ENCODE data around the gene PHKA1. TPM values are rescaled to one million over a fixed set of nuclear protein-coding genes. Genes with fewer than 3 reads are reported as not detected.
"Not testable (repeated sequence)": the region's sequence is repeated elsewhere in the genome, so short reads cannot be mapped to it uniquely, and the experiment has no call there.

Gene PHKA1
- total RNA-seq, 1 donor from 2014 or later, result 1.8 TPM

DNA sequence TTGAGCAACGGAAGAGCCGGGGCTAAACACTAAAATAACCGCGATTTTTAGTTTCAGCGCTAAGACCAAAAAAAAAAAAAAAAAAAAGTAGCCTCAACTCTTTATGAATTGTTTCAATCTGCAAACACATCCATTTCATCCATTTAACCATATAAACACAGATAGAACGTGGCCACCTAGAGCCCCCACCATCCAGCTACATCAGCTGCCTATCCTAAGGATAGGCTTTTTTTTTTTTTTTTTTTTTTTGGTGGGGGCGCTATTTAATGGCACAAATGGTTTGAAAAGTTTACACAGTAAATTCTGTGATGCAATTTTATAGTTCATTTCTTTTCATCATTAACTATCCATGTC lies 141.0 kb downstream of the PHKA1 start:
- DNase-seq (ENCODE audit: low spot score) (no peak), ATAC-seq (peak; percentile 38)

DNA sequence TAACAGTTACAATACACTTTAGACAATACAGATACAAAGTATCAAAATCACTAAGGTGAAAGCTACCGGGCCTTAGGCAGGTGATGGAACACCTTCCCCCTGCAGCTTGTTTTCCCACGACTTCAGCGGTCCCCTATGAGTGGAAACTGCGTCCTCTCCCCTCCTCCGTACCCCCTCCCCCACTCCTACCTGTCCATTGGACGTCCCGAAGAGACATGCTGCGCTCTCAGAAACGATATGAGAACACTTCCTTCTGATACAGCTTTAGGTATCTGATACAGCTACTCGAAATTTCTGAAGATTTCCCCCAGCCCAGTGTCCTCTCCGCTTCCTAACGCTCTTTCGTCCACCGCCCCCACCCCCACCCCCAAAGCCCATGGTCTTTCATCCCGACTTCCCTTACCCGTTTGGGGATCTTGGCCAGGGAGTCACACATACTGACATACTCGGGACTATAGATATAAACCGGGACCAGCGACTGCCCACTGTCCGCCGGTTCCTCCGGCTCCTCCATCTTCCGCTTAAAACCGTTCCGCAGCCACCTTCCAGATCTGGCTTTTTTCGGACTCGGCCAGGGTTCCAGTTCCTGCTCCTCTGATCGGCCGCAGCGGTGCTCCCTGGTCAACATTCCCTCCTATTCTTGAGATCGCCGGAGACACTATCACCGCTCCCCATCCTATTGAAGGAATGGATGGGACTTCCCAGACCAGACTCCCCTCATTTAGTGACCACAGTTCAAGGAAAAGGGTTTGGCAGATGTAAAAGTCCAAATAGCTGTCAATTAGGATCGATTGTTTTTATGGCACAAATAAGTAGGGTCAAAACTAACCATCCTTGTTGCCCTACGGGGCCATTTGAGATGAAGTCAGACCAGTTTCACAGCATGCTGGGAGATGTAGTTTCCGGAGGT lies 141.6 kb downstream of the PHKA1 start, which contains the start of gene HDAC8:
Gene HDAC8, minus strand, starts transcription at position 596 of the 910 bp plus-strand sequence. Its CDS starts 82 bp downstream, at position 514.
- ATAC-seq (peak; percentile 92), DNase-seq (ENCODE audit: low spot score) (peak; percentile 68)

DNA sequence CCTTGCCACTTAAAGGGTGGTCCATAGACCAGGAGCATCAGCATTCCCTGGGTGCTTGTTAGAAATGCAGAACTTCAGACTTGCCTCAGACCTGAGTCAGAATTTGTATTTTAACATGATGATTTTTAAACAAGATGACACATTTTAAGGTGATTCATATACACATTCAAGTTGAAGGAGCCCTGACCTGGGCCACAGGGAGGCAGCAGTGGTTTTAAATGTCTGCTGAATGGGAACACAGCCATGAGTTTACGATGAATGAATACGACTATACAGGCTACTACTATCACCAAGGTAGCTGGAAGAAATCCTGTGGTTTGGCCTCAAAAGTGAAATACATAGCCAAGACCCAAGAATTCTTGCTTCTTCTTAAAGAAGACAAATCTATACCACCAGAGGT lies 144.3 kb downstream of the PHKA1 start:
- ATAC-seq (no peak), DNase-seq (ENCODE audit: low spot score) (no peak)

DNA sequence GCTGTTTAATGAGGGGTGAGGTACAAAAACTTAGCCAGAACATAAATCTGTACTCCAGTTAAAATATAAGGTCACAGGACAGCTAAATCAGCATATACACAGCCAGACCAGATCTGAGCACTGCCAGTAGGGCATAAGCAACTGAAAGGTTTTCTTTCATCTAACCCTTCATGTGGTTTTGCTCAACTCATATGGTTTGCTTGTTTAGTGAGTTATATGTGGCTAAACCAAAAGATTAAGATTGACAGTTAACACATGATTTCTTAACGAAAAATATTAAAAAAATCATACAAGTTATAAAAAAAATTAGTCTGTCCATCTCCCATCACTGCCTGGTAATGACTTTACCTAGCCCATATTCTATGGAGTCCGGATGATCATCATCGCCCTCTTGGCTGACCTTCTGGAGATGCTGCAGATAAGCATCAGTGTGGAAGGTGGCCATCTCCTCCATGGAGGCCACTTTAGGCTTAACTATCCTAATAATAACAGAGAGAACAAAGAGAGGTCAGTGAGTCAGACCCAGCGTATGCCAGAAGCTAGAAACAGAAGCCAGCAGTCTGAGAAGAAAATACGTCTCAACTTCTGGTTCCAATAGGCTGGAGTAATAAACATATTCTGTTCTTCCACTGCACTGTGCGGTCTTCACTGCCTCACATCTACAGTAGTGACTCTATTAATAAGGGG lies 145.6 kb downstream of the PHKA1 start:
- ATAC-seq, result no peak
- no peak for DNase-seq (ENCODE audit: low spot score)

DNA sequence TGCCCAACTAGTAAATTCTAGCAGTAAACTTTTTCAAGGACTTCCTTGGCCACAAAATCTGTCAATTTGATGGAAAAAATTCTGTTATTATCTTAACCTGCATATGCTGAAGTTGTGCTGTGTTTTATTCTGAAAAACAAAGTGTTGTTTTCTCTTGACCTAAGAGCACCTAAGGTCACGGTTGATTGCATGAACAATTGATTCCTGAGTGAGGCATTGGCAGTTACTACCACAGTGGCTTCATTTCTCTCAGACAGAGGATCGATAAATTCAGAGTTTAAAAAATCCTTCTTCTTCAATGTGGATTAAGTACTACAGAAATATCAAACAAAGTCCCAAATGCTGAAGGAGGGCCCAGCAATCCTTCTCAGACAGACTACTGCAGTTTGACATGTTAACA lies 147.7 kb downstream of the PHKA1 start:
- no peak for DNase-seq (ENCODE audit: low spot score)

DNA sequence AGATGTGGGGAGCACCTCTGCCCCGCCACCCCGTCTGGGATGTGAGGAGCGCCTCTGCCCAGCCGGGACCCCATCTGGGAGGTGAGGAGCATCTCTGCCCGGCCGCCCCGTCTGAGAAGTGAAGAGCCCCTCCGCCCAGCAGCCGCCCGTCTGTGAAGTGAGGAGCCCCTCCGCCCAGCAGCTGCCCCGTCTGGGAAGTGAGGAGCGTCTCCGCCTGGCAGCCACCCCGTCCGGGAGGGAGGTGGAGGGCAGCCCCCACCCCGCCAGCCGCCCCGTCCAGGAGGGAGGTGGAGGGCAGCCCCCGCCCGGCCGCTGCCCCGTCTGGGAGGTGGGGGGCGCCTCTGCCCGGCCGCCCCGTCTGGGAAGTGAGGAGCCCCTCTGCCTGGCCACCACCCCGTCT lies 154.5 kb downstream of the PHKA1 start:
- not testable (repeated sequence) for ATAC-seq

More for the DNA sequence above, 147.7 kb downstream of the PHKA1 start:
- ATAC-seq, result peak; percentile 58

DNA sequence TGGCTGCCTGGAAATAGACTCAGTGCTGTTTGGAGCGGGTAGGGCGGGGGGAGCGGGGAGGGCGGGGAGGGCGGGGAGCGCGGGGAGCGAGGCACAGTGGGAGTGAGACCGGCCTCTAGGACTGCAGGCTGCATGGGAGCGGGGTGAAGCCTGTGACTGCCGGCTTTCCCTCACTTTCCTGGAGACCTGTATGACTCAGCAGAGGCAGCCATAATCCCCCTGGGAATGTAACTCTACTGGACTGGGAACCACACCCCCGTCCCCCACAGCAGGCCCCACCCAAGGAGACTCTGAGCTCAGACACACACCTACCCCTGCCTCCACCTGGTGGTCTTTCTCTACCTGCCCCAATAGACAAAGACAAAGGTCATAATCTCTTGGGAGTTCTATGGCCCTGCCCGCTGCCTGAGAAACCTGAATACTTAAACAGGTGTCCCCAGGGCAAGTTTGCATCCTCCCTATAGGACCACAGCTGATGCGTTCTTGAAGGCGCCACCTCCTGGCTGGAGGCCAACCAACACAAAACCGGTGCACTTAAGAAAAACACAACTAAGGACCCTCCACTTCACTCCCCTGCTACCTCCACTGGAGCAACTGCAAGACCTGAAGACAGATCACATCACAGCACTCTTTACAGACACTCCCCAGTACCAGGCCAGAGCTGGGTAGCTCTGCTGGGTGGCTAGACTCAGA lies 159.5 kb downstream of the PHKA1 start:
- ATAC-seq (no peak), DNase-seq (ENCODE audit: low spot score) (no peak)

More for the DNA sequence above, 154.5 kb downstream of the PHKA1 start:
- not testable (repeated sequence) for DNase-seq (ENCODE audit: low spot score)

DNA sequence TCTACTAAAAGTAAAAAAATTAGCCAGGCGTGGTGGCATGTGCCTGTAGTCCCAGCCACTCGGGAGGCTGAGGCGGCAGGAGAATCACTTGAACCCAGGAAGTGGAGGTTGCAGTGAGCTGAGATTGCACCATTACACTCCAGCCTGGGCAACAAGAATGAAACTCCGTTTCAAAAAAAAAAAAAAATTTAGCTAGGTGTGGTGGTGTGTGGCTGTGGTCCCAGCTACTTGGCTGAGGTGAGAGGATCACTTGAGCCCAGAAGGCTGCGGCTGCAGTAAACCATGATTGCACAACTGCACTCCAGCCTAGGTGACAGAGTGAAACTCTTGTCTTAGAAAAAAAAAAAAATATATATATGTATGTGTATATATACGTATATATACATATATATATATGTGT lies 161.7 kb downstream of the PHKA1 start:
- ATAC-seq (peak; percentile 82), DNase-seq (ENCODE audit: low spot score) (peak; percentile 45)

DNA sequence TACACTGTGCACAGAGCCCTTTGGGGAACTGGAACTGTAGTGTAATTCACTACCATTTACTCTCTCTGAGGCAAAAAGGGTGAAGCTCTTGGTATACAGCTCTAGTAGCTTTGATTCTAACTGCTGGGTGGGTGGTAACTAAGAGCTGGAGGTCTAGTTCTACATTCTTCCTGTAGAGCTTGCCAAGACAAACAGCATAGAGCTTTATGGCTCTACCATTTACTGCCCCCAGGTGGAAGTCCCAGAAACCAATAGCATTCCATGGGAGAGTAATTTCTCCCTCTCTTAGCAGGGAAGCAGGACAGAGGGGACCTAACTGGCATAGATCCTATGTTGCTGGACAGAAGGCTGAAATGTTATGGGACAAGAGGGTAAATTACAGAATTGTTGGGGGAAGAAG lies 168.1 kb downstream of the PHKA1 start:
- no peak for DNase-seq (ENCODE audit: low spot score)
- ATAC-seq, result peak; percentile 37

DNA sequence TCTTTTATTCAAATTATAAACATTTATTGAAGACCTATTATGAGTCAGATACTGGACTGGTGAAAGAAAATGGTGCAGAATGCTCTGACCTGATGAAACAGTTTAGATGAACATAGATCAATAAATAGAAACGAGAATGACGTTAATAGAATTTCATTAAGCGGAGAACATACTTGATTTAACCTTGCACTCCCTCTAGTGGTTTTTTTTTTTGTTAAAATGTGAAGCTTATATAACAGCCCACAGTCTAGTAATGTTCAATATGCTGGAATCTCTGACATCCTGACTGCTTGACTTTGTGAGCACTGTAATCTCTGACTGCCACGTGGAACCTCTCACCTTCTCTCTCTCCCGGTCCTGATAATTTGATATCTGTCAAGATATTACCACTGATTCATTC lies 173.8 kb downstream of the PHKA1 start:
- peak; percentile 92 for ATAC-seq
- DNase-seq (ENCODE audit: low spot score), result no peak

DNA sequence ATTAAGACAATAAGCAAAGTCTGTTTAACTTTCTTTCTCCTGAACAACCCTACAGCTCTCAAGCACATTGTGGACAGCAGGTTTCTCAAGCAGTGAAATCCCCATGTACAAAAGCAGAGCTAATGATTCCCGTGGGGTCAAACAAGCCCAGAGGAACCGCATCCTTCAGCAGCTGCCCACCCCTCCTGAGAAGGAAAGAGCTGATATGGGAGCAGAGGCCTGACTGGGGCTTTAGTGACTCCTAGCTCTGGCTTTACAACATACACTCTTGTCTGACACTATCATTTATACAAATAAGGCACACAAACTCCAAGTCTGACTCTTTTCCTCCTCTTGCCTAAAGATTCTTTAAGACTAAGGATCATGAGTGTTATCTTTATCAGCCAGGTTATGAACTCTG lies 174.3 kb downstream of the PHKA1 start:
- ATAC-seq (no peak), DNase-seq (ENCODE audit: low spot score) (no peak)

DNA sequence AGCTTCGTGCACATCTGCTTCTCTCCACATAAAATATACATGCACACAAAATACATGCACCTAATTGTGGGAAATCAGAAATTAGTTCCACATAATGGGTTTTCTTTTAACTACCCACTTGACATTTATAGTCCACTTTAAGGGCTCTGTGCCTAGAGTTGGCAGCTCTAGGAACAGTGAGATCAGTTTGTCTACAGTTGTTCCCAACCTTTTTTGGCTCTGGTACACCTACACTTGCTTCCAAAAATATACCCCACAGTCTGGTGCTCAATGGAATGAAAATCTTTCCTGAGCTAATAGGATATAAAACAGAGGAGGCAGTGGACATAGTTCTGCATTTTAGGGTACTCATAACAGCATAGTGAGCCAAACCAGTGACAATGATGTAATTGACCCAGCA lies 177.6 kb downstream of the PHKA1 start:
- ATAC-seq, result peak; percentile 81

DNA sequence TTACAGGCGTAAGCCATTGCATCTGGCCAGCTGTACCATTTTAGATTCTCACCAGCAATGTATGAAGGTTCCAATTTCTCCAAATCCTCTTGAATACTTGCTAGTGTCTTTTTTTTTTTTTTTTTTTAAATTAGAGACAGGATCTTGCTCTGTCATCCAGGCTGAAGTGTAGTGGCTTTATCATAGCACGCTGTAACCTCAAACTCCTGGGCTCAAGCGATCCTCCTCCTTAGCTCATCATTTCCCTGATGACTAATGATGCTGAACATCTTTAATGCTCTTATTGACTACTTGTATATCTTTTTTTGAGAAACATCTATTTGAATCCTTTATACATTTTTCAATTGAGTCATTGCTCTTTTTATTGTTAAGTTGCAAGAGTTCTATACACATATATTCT lies 181.7 kb downstream of the PHKA1 start:
- DNase-seq (ENCODE audit: low spot score), result no peak

More for the DNA sequence above, 177.6 kb downstream of the PHKA1 start:
- DNase-seq (ENCODE audit: low spot score), result no peak

More for the DNA sequence above, 181.7 kb downstream of the PHKA1 start:
- no peak for ATAC-seq

Other genes starting within 250 kb of the PHKA1 start
- 16.0 TPM for gene HDAC8, start 141.5 kb downstream of the PHKA1 start, total RNA-seq
- gene DMRTC1B, start 62.6 kb upstream of the PHKA1 start, total RNA-seq, result not detected
- not detected for gene FAM236B, start 68.4 kb upstream of the PHKA1 start, total RNA-seq
- gene FAM236D, start 93.9 kb upstream of the PHKA1 start, total RNA-seq, result not detected
- gene FAM236C, start 198.3 kb upstream of the PHKA1 start, total RNA-seq, result not detected
- not detected for gene FAM236A, start 223.9 kb upstream of the PHKA1 start, total RNA-seq
- gene DMRTC1, start 229.5 kb upstream of the PHKA1 start, total RNA-seq, result not detected